ENCODE data around the gene ROCK2.
A peak's percentile ranks its signal among the peaks of the same experiment; 100 is the strongest.

DNA sequence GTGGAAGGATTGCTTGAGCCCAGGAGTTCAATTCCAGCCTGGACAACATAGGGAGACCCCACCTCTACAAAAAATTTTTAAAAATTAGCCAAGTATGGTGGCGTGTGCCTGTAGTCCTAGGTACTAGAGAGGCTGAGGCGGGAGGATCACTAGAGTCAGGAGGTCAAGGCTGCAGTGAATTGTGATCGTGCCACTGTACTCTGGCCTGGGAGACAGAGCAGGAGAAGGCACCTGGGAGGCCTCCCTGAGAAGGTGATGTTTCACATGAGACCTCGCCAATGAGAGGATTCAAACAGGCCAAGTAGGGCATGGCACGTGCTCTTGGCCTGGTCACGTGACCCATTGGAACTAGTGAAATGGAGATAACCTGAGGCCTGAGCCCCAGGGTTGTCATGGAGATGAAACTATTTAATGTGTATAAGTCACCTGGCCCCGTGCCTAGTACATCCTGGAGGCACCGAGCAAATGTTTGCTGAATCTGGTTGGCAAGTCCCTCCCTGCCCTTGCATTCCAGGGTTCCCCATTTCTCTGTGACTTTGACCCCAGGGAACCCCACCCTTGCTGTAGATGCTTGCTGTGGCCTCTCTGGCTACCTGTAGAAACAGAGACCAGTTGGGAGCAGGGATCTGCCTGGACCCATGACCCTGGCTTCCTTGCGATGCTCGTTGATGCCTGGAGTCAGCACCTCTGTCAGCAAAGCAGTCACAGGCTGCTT is 26.1 kb upstream of the ROCK2 start:
- no peak for TF ChIP-seq CTCF (IDR thresholded peaks at IDR 0.05; ENCODE audit: low read depth, low read length, missing input control)
- TF ChIP-seq MAX (IDR thresholded peaks at IDR 0.05), result peak; percentile 88
- TF ChIP-seq GABPA (IDR thresholded peaks at IDR 0.05 in 1 of 2, conservative IDR thresholded peaks at IDR 0.05 in 1 of 2), result no peak
- no peak for TF ChIP-seq EGR1 (IDR thresholded peaks at IDR 0.05; ENCODE audit: low read depth in 2 of 2)
- TF ChIP-seq RAD21 (IDR thresholded peaks at IDR 0.05), result no peak
- TF ChIP-seq TAF1 (conservative IDR thresholded peaks at IDR 0.05), result no peak
